HCT116 (cell line): ENCODE measurements around the gene HBA2.

Experiments used
- EZH2 ChIP-seq: fragments of 200-600 bp; sonication (generic); IDR thresholded peaks from 2 replicates; pipeline ENCODE4 v1.6.1; 2017; ENCODE audit warnings: antibody characterized with exemption, mixed run types
- SP1 ChIP-seq: IDR thresholded peaks from 2 replicates; pipeline ENCODE4 v1.6.1; 2012; ENCODE audit warnings: low read depth
- TF ChIP-seq, protein P1 (sequence below), 3 experiments: fragments of 200-600 bp in 1 of 3; sonication (generic) in 1 of 3; IDR thresholded peaks in 2 of 3; conservative IDR thresholded peaks in 1 of 3; 2 replicates each; pipeline ENCODE4 v1.5.1; 2012 to 2017; ENCODE audit warnings: low read depth in 2 of 3, low read length in 2 of 3, antibody characterized with exemption in 1 of 3, borderline replicate concordance in 1 of 3, control low read depth in 1 of 3, mild to moderate bottlenecking in 1 of 3, mixed read lengths in 1 of 3, mixed run types in 1 of 3, moderate library complexity in 1 of 3; ENCODE audit not compliant: insufficient read depth in 1 of 3

DNA sequence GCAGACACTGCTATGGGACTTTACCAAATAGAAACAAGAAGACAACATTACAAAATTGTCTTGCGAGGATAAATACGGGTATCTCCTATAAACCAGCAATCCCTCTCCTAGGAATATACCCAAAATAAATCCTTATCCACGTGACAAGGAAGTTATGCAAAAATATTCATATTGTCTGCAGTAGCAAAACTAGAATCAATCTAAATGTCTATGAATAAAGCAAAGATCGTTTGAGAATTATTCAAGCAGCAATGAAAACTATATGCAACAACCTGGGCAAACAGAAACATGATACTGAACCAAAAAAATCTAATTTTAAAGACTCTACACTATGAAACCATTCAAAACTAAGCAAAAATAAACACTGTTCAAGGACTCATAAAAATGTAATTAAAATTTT is 47.3 kb downstream of the HBA2 start:
- TF ChIP-seq, protein P1, sequence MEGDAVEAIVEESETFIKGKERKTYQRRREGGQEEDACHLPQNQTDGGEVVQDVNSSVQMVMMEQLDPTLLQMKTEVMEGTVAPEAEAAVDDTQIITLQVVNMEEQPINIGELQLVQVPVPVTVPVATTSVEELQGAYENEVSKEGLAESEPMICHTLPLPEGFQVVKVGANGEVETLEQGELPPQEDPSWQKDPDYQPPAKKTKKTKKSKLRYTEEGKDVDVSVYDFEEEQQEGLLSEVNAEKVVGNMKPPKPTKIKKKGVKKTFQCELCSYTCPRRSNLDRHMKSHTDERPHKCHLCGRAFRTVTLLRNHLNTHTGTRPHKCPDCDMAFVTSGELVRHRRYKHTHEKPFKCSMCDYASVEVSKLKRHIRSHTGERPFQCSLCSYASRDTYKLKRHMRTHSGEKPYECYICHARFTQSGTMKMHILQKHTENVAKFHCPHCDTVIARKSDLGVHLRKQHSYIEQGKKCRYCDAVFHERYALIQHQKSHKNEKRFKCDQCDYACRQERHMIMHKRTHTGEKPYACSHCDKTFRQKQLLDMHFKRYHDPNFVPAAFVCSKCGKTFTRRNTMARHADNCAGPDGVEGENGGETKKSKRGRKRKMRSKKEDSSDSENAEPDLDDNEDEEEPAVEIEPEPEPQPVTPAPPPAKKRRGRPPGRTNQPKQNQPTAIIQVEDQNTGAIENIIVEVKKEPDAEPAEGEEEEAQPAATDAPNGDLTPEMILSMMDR (IDR thresholded peaks at IDR 0.05 in 2 of 3, conservative IDR thresholded peaks at IDR 0.05 in 1 of 3; ENCODE audit: borderline replicate concordance in 1 of 3, insufficient read depth in 1 of 3, low read depth in 2 of 3, low read length in 2 of 3), result no peak
- no peak for TF ChIP-seq SP1
- TF ChIP-seq EZH2, result no peak
